MM.1S (cell line): ENCODE results near the gene PCK1.

Source experiments
- DNase-seq: peaks from one replicate; pipeline ENCODE4 v3.0.0-alpha.2; 2015
- H2AFZ ChIP-seq: fragments of 300-600 bp; sonication (generic); 2 replicates; pipeline ENCODE4 v1.6.0; 2016; ENCODE audit warnings: antibody characterized with exemption, low read length
- H3F3A ChIP-seq: fragments of 300-600 bp; sonication (generic); 2 replicates; pipeline ENCODE4 v1.6.1; 2016; ENCODE audit warnings: mild to moderate bottlenecking, antibody characterized with exemption, low read length, moderate library complexity, mixed read lengths; ENCODE audit not compliant: insufficient read depth
- H3K27ac ChIP-seq: fragments of 300-600 bp; sonication (generic); 2 replicates; pipeline ENCODE4 v1.5.1; 2016; ENCODE audit warnings: mild to moderate bottlenecking, low read length
- H3K27me3 ChIP-seq: fragments of 300-600 bp; sonication (generic); replicated peaks from 2 replicates; pipeline ENCODE4 v1.6.0; 2016; ENCODE audit warnings: low read length; ENCODE audit not compliant: insufficient read depth
- H3K36me3 ChIP-seq: fragments of 300-600 bp; sonication (generic); replicated peaks from 2 replicates; pipeline ENCODE4 v1.6.1; 2016; ENCODE audit warnings: mild to moderate bottlenecking, low read length, mixed read lengths; ENCODE audit not compliant: insufficient read depth
- H3K4me1 ChIP-seq: fragments of 300-600 bp; sonication (generic); 2 replicates; pipeline ENCODE4 v1.6.1; 2016; ENCODE audit warnings: low read length, mixed read lengths
- H3K4me2 ChIP-seq: fragments of 300-600 bp; sonication (generic); 2 replicates; pipeline ENCODE4 v1.6.0; 2016; ENCODE audit warnings: low read depth, low read length
- H3K4me3 ChIP-seq: fragments of 300-600 bp; sonication (generic); 2 replicates; pipeline ENCODE4 v1.5.1; 2016; ENCODE audit warnings: low read length, mixed read lengths
- H3K79me2 ChIP-seq: fragments of 300-600 bp; sonication (generic); 2 replicates; pipeline ENCODE4 v1.6.1; 2016; ENCODE audit warnings: mixed run types, low read length, mixed read lengths
- H3K9ac ChIP-seq: fragments of 300-600 bp; sonication (generic); 2 replicates; pipeline ENCODE4 v1.6.1; 2016; ENCODE audit warnings: low read length, mixed read lengths
- H3K9me2 ChIP-seq: fragments of 300-600 bp; sonication (generic); replicated peaks from 2 replicates; pipeline ENCODE4 v1.6.1; 2016; ENCODE audit warnings: mild to moderate bottlenecking, low read length, mixed read lengths; ENCODE audit not compliant: insufficient read depth
- H3K9me3 ChIP-seq: fragments of 300-600 bp; sonication (generic); replicated peaks from 2 replicates; pipeline ENCODE4 v1.6.1; 2016; ENCODE audit warnings: mild to moderate bottlenecking, low read length, mixed read lengths; ENCODE audit not compliant: insufficient read depth
- H4K20me1 ChIP-seq: fragments of 300-600 bp; sonication (generic); 2 replicates; pipeline ENCODE4 v1.6.1; 2016; ENCODE audit warnings: mild to moderate bottlenecking, low read length, moderate library complexity, mixed read lengths; ENCODE audit not compliant: insufficient read depth
- EZH2 ChIP-seq: fragments of 300-600 bp; sonication (generic); optimal IDR thresholded peaks from 2 replicates; pipeline ENCODE3; 2017; ENCODE audit warnings: low read depth, mild to moderate bottlenecking, antibody characterized with exemption, low read length, mixed read lengths
- EZH2phosphoT487 ChIP-seq: fragments of 300-600 bp; sonication (generic); IDR thresholded peaks from 2 replicates; pipeline ENCODE4 v1.6.1; 2018; ENCODE audit warnings: antibody characterized with exemption, low read length
- TF ChIP-seq, protein P1 (sequence below): fragments of 300-600 bp; sonication (generic); IDR thresholded peaks from 2 replicates; pipeline ENCODE4 v1.5.1; 2016; ENCODE audit warnings: antibody characterized with exemption, low read length, mixed read lengths

The PCK1 gene

DNA sequence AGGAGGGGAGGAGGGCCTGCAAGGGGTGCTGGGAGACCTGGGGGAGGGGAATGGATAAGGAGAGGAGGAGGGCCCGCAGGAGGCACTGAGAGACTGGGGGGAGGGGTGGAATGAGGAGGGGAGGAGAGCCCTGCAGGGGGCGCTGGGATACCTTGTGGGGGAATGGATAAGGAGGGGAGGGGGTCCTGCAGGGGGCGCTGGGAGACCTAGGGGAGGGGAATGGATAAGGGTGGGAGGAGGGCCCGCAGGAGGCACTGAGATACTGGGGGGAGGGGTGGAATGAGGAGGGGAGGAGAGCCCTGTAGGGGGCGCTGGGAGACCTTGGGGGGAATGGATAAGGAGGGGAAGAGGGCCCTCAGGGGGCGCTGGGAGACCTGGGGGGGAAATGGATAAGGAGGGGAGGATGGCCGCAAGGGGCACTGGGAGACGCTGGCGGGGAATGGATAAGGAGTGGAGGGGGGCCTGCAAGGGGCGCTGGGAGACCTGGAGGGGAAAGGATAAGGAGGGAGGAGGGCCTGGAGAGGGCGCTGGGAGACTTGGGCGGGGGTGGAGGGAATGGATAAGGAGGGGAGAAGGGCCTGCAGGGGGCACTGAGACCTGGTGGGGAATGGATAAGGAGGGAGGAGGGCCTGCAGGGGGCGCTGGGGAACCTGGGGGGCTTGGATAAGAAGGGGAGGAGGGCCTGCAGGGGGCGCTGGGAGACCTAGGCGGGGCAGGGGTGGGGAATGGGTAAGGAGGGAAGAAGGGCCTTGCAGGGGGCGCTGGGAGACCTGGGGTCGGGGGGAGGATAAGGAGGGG lies 34.6 kb upstream of the PCK1 start:
- Histone ChIP-seq H2AFZ (no peak overlapping the region), H3K79me2 (no peaks in the 10 kb centered on the region), H3K36me3 (no peaks in the 10 kb centered on the region), H3K4me2 (no peak overlapping the region), H3K9me2 (no peaks in the 10 kb centered on the region), H3F3A (no peaks in the 10 kb centered on the region), H3K9ac (no peak overlapping the region), H3K27ac (no peak overlapping the region), H3K9me3 (no peaks in the 10 kb centered on the region), H3K4me3 (no peak overlapping the region), H4K20me1 (no peaks in the 10 kb centered on the region), H3K27me3 (peaks cover 15% of the 10 kb centered on the region; the same call in 1 of the 2 replicates), H3K4me1 (peaks cover 7% of the 10 kb centered on the region; the same call in 1 of the 2 replicates)
- TF ChIP-seq, protein P1, sequence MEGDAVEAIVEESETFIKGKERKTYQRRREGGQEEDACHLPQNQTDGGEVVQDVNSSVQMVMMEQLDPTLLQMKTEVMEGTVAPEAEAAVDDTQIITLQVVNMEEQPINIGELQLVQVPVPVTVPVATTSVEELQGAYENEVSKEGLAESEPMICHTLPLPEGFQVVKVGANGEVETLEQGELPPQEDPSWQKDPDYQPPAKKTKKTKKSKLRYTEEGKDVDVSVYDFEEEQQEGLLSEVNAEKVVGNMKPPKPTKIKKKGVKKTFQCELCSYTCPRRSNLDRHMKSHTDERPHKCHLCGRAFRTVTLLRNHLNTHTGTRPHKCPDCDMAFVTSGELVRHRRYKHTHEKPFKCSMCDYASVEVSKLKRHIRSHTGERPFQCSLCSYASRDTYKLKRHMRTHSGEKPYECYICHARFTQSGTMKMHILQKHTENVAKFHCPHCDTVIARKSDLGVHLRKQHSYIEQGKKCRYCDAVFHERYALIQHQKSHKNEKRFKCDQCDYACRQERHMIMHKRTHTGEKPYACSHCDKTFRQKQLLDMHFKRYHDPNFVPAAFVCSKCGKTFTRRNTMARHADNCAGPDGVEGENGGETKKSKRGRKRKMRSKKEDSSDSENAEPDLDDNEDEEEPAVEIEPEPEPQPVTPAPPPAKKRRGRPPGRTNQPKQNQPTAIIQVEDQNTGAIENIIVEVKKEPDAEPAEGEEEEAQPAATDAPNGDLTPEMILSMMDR = no peak; the same call in 1 of the 2 replicates
- TF ChIP-seq EZH2phosphoT487 (no peak), EZH2 (no peak)
- DNase-seq = no peak

GRCh38 chr20:57526885-57527460 lies 33.9 kb upstream of the PCK1 start:
- no peak overlapping the region for H3K9ac ChIP-seq
- peaks cover 15% of the 10 kb centered on the region; the same call in 1 of the 2 replicates for H3K27me3 ChIP-seq
- no peaks in the 10 kb centered on the region for H3K79me2 ChIP-seq
- H4K20me1 ChIP-seq = no peaks in the 10 kb centered on the region
- H3K36me3 ChIP-seq = no peaks in the 10 kb centered on the region
- no peaks in the 10 kb centered on the region for H3K9me3 ChIP-seq
- H3K9me2 ChIP-seq = no peaks in the 10 kb centered on the region
- TF ChIP-seq EZH2phosphoT487 (no peak), EZH2 (no peak)
- no peak overlapping the region for H3K4me2 ChIP-seq
- 0 out of 2 replicates have a peak, but pooled peaks cover 3% of the 10 kb centered on the region for H3K4me1 ChIP-seq
- no peak for DNase-seq
- H3K27ac ChIP-seq = no peak overlapping the region
- no peaks in the 10 kb centered on the region for H3F3A ChIP-seq
- H2AFZ ChIP-seq = no peak overlapping the region
- H3K4me3 ChIP-seq = no peak overlapping the region

DNA sequence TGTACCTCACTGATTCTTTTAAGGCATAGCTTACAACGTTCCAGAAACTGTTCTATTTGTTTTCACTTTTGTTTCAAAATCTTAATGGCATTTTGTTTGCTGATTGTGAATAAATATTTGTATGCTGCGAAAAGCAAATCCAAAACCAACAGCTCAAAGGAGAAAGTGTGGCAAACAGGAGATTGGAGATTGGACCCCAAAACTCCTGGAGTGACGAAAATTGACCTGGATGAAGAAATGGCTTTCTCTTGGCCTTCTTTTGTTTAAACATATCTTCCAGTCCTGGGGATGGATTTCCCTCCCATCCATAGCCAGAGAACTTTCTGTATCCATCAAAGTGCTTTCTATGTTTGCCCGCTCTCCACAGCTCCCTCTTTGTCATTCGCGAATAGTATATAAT lies 33.2 kb upstream of the PCK1 start:
- H3F3A ChIP-seq = no peaks in the 10 kb centered on the region
- no peaks in the 10 kb centered on the region for H3K79me2 ChIP-seq
- no peak overlapping the region for H3K4me2 ChIP-seq
- H3K9me2 ChIP-seq = no peaks in the 10 kb centered on the region
- DNase-seq = no peak
- H3K9me3 ChIP-seq = no peaks in the 10 kb centered on the region
- H3K27me3 ChIP-seq = peaks cover 15% of the 10 kb centered on the region; the same call in 1 of the 2 replicates
- H3K4me3 ChIP-seq = no peak overlapping the region
- H3K4me1 ChIP-seq = 0 out of 2 replicates have a peak, but pooled peaks cover 3% of the 10 kb centered on the region
- no peaks in the 10 kb centered on the region for H3K36me3 ChIP-seq
- H4K20me1 ChIP-seq = no peaks in the 10 kb centered on the region
- no peak overlapping the region for H2AFZ ChIP-seq
- no peak overlapping the region for H3K27ac ChIP-seq
- no peak overlapping the region for H3K9ac ChIP-seq
- TF ChIP-seq EZH2phosphoT487 (no peak), EZH2 (no peak)
- TF ChIP-seq, protein P1 = no peak
